GM06990 (cell line): Measurements from ENCODE around the gene EMC10.

Source experiments
- DNase-seq: peaks from one replicate; pipeline ENCODE4 v3.0.0-alpha.2; 2011; ENCODE audit not compliant: insufficient read length; ENCODE audit errors: extremely low read depth
- H3K27me3 ChIP-seq: replicated peaks from 2 replicates; pipeline ENCODE4 v1.6.0; 2011; ENCODE audit warnings: low read length; ENCODE audit not compliant: control insufficient read depth, insufficient read depth
- H3K36me3 ChIP-seq: 2 replicates; pipeline ENCODE4 v1.5.1; 2011; ENCODE audit warnings: low read length; ENCODE audit not compliant: control insufficient read depth, insufficient read depth
- H3K4me3 ChIP-seq: replicated peaks from 2 replicates; pipeline ENCODE4 v1.5.1; 2011; ENCODE audit warnings: low read depth, mild to moderate bottlenecking, control low read depth, low read length
- TF ChIP-seq, protein P1 (sequence below): IDR thresholded peaks from 2 replicates; pipeline ENCODE4 v1.5.1; 2011; ENCODE audit warnings: low read length, control low read depth, mild to moderate bottlenecking, inconsistent platforms; ENCODE audit not compliant: insufficient read depth, poor library complexity, severe bottlenecking

Gene EMC10

DNA sequence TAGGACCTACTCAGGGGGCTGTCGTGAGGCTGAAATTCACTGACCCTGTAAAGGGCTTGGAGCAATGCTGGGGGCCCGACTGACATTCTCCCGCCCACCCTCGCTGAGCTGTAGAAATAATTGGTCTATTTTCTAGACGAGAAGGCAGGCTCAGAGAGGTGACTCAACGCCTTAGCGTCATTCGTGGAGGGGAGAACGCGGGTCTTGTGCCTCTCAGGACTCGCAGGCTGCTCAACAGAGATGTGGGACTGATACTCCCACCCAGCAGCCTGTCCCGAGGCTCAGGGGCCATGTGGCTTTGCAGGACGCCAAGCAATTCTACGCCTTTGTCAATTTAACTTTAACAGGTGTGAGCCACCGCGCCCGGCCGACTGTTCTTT, 61.0 kb downstream of the EMC10 start:
- Histone ChIP-seq H3K4me3 (no peak overlapping the region), H3K36me3 (no peaks in the 10 kb centered on the region), H3K27me3 (no peaks in the 10 kb centered on the region)
- DNase-seq, result no peak
- TF ChIP-seq, protein P1, sequence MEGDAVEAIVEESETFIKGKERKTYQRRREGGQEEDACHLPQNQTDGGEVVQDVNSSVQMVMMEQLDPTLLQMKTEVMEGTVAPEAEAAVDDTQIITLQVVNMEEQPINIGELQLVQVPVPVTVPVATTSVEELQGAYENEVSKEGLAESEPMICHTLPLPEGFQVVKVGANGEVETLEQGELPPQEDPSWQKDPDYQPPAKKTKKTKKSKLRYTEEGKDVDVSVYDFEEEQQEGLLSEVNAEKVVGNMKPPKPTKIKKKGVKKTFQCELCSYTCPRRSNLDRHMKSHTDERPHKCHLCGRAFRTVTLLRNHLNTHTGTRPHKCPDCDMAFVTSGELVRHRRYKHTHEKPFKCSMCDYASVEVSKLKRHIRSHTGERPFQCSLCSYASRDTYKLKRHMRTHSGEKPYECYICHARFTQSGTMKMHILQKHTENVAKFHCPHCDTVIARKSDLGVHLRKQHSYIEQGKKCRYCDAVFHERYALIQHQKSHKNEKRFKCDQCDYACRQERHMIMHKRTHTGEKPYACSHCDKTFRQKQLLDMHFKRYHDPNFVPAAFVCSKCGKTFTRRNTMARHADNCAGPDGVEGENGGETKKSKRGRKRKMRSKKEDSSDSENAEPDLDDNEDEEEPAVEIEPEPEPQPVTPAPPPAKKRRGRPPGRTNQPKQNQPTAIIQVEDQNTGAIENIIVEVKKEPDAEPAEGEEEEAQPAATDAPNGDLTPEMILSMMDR, result no peak

DNA sequence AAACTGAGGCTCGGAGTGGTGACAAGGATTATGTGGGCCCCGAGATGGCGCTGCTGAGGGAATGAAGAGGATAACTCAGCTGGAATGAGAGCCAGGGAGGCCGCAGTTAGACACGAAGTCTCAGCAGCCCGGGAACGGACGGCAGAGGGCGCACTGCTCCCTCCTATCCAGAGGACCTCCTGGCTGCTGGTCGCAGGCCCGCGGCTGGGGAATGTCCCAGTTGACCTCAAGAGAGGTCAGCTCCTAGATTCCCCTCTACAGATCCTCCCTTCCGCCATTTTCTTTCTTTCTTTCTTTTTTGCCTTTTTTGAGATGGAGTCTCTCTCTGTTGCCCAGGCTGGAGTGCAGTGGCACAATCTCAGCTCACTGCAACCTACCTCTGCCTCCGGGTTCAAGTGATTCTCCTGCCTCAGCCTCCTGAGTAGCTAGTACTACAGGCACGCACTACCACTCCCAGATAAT, 61.5 kb downstream of the EMC10 start:
- Histone ChIP-seq H3K4me3 (no peak overlapping the region), H3K27me3 (no peaks in the 10 kb centered on the region), H3K36me3 (no peaks in the 10 kb centered on the region)
- TF ChIP-seq, protein P1, result peak; percentile 93
- DNase-seq, result peak; percentile 69
